Effector memory CD4-positive, alpha-beta T cell (primary cell): ENCODE data around the gene TRIO.
"Not testable (repeated sequence)": the region's sequence is repeated elsewhere in the genome, so short reads cannot be mapped to it uniquely, and the experiment has no call there.

Experiments used
- DNase-seq, 3 donors: peaks; one replicate each; pipeline ENCODE4 v3.0.0-alpha.2; 2020
- H3K27ac ChIP-seq: 2 replicates; pipeline ENCODE4 v1.7.0; 2013; ENCODE audit warnings: mild to moderate bottlenecking, low read length, moderate library complexity; ENCODE audit not compliant: insufficient read depth, poor library complexity, severe bottlenecking
- H3K27me3 ChIP-seq: replicated peaks from 2 replicates; pipeline ENCODE4 v1.7.0; 2013; ENCODE audit warnings: mild to moderate bottlenecking, low read length; ENCODE audit not compliant: insufficient read depth, control insufficient read depth, poor library complexity, severe bottlenecking
- H3K36me3 ChIP-seq: 2 replicates; pipeline ENCODE4 v1.7.0; 2013; ENCODE audit warnings: mild to moderate bottlenecking, low read length, moderate library complexity; ENCODE audit not compliant: control insufficient read depth, insufficient read depth
- H3K4me1 ChIP-seq: 2 replicates; pipeline ENCODE4 v1.7.0; 2013; ENCODE audit warnings: low read length, mild to moderate bottlenecking; ENCODE audit not compliant: control insufficient read depth, insufficient read depth, poor library complexity, severe bottlenecking
- H3K4me3 ChIP-seq: 2 replicates; pipeline ENCODE4 v1.7.0; 2013; ENCODE audit warnings: low read length, low read depth, mild to moderate bottlenecking; ENCODE audit not compliant: insufficient read depth, poor library complexity, severe bottlenecking
- H3K9me3 ChIP-seq: 2 replicates; pipeline ENCODE4 v1.7.0; 2013; ENCODE audit warnings: mild to moderate bottlenecking, low read length, moderate library complexity; ENCODE audit not compliant: control insufficient read depth
- total RNA-seq, 3 donors: gene quantifications; one replicate each; lab custom pipeline; 2026; lab: John Stamatoyannopoulos, UW

TRIO gene
- 4.3 to 20.9 (median 9.3) reads per million in 3 donors for total RNA-seq

- H3K9me3 ChIP-seq, result no peaks in the 10 kb centered on the region
- DNase-seq, result peak; percentile 29 to 53 (median 47)
- no peak within 1 kb of the TSS for H3K27ac ChIP-seq
- H3K4me1 ChIP-seq, result peaks cover 5% of the 10 kb centered on the region
- H3K27me3 ChIP-seq, result no peaks in the 10 kb centered on the region
- no peaks in the 10 kb centered on the region for H3K36me3 ChIP-seq
- H3K4me3 ChIP-seq, result peak within 1 kb of the TSS; percentile 59
Observed at GRCh38 chr5:14142827-14143545, at the start of gene TRIO. Gene TRIO (plus strand): TSS chr5:14143342. CDS start chr5:14143726, 384 bp downstream.

- not testable (repeated sequence) for H3K4me3 ChIP-seq, H3K9me3 ChIP-seq, H3K36me3 ChIP-seq, H3K27me3 ChIP-seq, DNase-seq, H3K4me1 ChIP-seq, H3K27ac ChIP-seq
Observed at GRCh38 chr5:14097380-14097779, 45.8 kb upstream of the TRIO start.

- H3K36me3 ChIP-seq, result no peaks in the 10 kb centered on the region
- H3K9me3 ChIP-seq, result no peaks in the 10 kb centered on the region
- no peaks in the 10 kb centered on the region for H3K27me3 ChIP-seq
- no peak overlapping the region for H3K4me3 ChIP-seq
- no peak overlapping the region for H3K27ac ChIP-seq
- no peaks in the 10 kb centered on the region for H3K4me1 ChIP-seq
- DNase-seq, result no peak
Observed at GRCh38 chr5:14097998-14098471, 45.1 kb upstream of the TRIO start.

GRCh38 chr5:14100281-14100680 lies 42.9 kb upstream of the TRIO start:
- no peak overlapping the region for H3K4me3 ChIP-seq
- no peaks in the 10 kb centered on the region for H3K4me1 ChIP-seq
- no peak for DNase-seq

GRCh38 chr5:14101922-14102321 lies 41.2 kb upstream of the TRIO start:
- no peaks in the 10 kb centered on the region for H3K27me3 ChIP-seq
- no peak for DNase-seq
- H3K9me3 ChIP-seq, result no peaks in the 10 kb centered on the region
- no peak overlapping the region for H3K27ac ChIP-seq
- no peak overlapping the region for H3K4me3 ChIP-seq
- H3K4me1 ChIP-seq, result no peaks in the 10 kb centered on the region
- H3K36me3 ChIP-seq, result no peaks in the 10 kb centered on the region

More at GRCh38 chr5:14100281-14100680, 42.9 kb upstream of the TRIO start:
- H3K27ac ChIP-seq, result no peak overlapping the region
- no peaks in the 10 kb centered on the region for H3K36me3 ChIP-seq
- no peaks in the 10 kb centered on the region for H3K9me3 ChIP-seq
- no peaks in the 10 kb centered on the region for H3K27me3 ChIP-seq

- no peak overlapping the region for H3K4me3 ChIP-seq
- H3K4me1 ChIP-seq, result no peaks in the 10 kb centered on the region
- no peaks in the 10 kb centered on the region for H3K36me3 ChIP-seq
- H3K9me3 ChIP-seq, result no peaks in the 10 kb centered on the region
- DNase-seq, result no peak
- no peak overlapping the region for H3K27ac ChIP-seq
- no peaks in the 10 kb centered on the region for H3K27me3 ChIP-seq
Observed at GRCh38 chr5:14102666-14103065, 40.5 kb upstream of the TRIO start.

GRCh38 chr5:14105718-14106410 lies 37.3 kb upstream of the TRIO start:
- Histone ChIP-seq H3K4me1 (no peaks in the 10 kb centered on the region), H3K36me3 (no peaks in the 10 kb centered on the region), H3K27me3 (no peaks in the 10 kb centered on the region), H3K27ac (no peak overlapping the region), H3K4me3 (no peak overlapping the region), H3K9me3 (no peaks in the 10 kb centered on the region)
- no peak for DNase-seq

- Histone ChIP-seq H3K27ac (no peak overlapping the region), H3K4me3 (no peak overlapping the region), H3K27me3 (no peaks in the 10 kb centered on the region), H3K9me3 (no peaks in the 10 kb centered on the region), H3K4me1 (no peaks in the 10 kb centered on the region), H3K36me3 (no peaks in the 10 kb centered on the region)
- no peak for DNase-seq
Observed at GRCh38 chr5:14107536-14107935, 35.6 kb upstream of the TRIO start.

GRCh38 chr5:14108170-14108996 lies 34.8 kb upstream of the TRIO start:
- DNase-seq, result no peak
- no peaks in the 10 kb centered on the region for H3K4me1 ChIP-seq
- no peak overlapping the region for H3K4me3 ChIP-seq
- H3K27me3 ChIP-seq, result no peaks in the 10 kb centered on the region
- H3K9me3 ChIP-seq, result no peaks in the 10 kb centered on the region
- no peak overlapping the region for H3K27ac ChIP-seq
- no peaks in the 10 kb centered on the region for H3K36me3 ChIP-seq
